ENCODE results near the gene P2RY2. TPM values are rescaled to one million over a fixed set of nuclear protein-coding genes. Genes with fewer than 3 reads are reported as not detected.

The P2RY2 gene
- total and polyA plus RNA-seq, 8 donors, result 0.81 to 13.3 (median 1.3) TPM; not detected in 3

DNA sequence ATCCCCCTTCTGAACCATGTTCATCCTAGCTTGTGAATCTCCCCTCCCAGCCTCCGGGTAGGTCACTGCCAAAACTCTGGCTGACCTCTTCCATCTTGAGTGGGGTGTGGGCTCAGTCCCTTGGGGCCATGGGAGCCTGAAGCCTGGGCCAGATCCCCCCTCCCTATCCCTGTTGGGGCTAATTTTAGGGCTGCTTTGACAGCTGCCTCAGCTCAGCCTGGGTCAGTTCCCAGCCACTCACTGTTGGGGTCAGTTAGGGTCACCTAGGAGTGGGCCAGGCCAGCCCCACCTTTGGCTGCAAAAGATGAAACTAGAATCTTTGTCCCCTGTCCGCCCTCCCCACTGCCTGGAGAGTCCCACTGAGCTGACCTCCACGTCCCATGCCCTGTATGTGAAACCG lies 29.8 kb upstream of the P2RY2 start:
- DNase-seq, result peak in 1 of 2 donors; percentile 21
- Histone ChIP-seq H3K4me3 (no peak overlapping the region), H3K27ac (no peak overlapping the region), H3K9me3 (no peaks in the 10 kb centered on the region), H3K36me3 (no peaks in the 10 kb centered on the region), H3K27me3 (peaks cover 0 to 10% (median 0%) of the 10 kb centered on the region in 3 donors), H3K4me1 (peaks cover 0 to 46% (median 4%) of the 10 kb centered on the region in 4 donors)
- 73 to 91% (median 83%) methylated on average over 4 of the region's 4 CpGs for WGBS, 5 donors
- intact Hi-C loops (cut with DNase I; ENCODE audit: low total_unique reads), result no loop called here
- TF ChIP-seq EP300 (IDR thresholded peaks at IDR 0.05) (no peak), CTCF (IDR thresholded peaks at IDR 0.05) (no peak), POLR2AphosphoS5 (IDR thresholded peaks at IDR 0.05) (no peak), POLR2A (IDR thresholded peaks at IDR 0.05) (no peak)

DNA sequence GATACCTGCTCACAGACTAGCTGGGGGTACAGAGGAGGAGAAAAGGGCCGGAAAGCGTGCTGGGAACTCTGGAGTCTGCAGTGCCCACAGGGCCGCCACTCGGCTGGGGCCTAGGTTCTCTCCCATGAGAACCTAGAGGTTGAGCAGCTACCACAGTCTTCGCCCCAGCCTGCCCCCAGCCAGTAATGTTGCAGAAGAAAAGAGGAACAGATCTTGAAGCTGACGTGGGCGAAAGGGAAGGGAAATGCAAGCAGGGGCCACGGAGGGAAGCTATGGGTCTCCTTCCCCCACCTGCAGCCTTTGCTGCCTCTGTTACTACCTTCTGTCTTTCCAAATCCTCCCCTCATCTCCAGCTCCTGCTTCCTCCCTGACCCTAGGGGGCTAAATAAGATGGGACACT lies 28.8 kb upstream of the P2RY2 start:
- H3K36me3 ChIP-seq, result no peaks in the 10 kb centered on the region
- peak overlapping the region in 2 of 5 donors; percentile 26 to 35 for H3K27ac ChIP-seq
- H3K4me3 ChIP-seq, result no peak overlapping the region
- peak in 1 of 2 donors; percentile 29 for DNase-seq
- no peak for TF ChIP-seq POLR2AphosphoS5 (IDR thresholded peaks at IDR 0.05)
- no peak for TF ChIP-seq EP300 (IDR thresholded peaks at IDR 0.05)
- no peak for TF ChIP-seq POLR2A (IDR thresholded peaks at IDR 0.05)
- no peak for TF ChIP-seq CTCF (IDR thresholded peaks at IDR 0.05)
- intact Hi-C loops (cut with DNase I; ENCODE audit: low total_unique reads), result no loop called here
- peaks cover 0 to 10% (median 0%) of the 10 kb centered on the region in 3 donors for H3K27me3 ChIP-seq
- no peaks in the 10 kb centered on the region for H3K9me3 ChIP-seq
- WGBS, 5 donors, result 64 to 80% (median 69%) methylated on average over 8 of the region's 8 CpGs
- peaks cover 0 to 46% (median 4%) of the 10 kb centered on the region in 4 donors for H3K4me1 ChIP-seq

DNA sequence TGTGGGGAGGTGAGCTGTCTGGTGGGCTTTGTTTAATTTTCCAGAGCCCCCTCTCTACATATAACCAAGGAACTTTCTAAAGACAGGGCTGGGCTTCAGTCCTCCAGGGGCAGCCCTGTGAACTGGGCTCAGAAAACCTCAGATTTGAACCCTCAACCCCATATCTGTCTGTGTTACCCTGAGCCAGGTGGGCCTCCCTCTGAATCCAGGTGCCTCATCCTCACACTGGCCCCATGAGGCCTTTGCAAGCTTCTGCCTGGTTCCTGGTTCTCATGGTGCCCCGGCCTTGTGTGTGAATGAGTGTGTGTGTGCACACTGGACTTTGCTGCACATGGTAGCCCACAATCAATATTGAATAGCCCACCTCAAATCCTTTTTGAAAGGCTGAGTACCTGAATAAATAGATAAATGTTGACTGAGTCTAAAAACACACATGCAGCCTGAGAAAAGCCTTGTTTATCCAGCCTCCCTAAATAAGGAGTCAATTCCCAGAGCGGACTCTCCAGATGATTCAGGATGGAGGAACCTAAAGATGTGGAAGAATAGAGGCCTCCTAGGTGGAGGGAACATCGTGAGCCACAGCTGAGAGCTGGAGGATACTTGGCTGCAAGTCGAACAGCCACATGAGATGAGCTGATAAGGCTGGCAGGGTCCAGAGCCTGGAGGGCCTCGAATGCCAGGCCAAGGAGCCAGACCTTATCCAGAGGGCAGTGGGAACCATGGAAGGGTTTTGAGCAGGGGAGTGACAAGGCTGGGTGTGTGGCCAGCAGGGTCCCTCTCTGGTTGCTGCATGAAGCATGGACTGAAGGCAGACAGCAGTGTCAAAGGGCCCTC lies 28.1 kb upstream of the P2RY2 start:
- Histone ChIP-seq H3K4me3 (no peak overlapping the region), H3K27me3 (peaks cover 0 to 10% (median 0%) of the 10 kb centered on the region in 3 donors), H3K9me3 (no peaks in the 10 kb centered on the region), H3K27ac (no peak overlapping the region), H3K4me1 (peaks cover 0 to 44% (median 4%) of the 10 kb centered on the region in 4 donors), H3K36me3 (no peaks in the 10 kb centered on the region)
- TF ChIP-seq POLR2AphosphoS5 (IDR thresholded peaks at IDR 0.05) (no peak), EP300 (IDR thresholded peaks at IDR 0.05) (no peak), CTCF (IDR thresholded peaks at IDR 0.05) (no peak), POLR2A (IDR thresholded peaks at IDR 0.05) (no peak)
- intact Hi-C loops (cut with DNase I; ENCODE audit: low total_unique reads), result no loop called here
- WGBS, 5 donors, result 51 to 72% (median 71%) methylated on average over 5 of the region's 5 CpGs
- DNase-seq, result peak in 1 of 2 donors; percentile 18

DNA sequence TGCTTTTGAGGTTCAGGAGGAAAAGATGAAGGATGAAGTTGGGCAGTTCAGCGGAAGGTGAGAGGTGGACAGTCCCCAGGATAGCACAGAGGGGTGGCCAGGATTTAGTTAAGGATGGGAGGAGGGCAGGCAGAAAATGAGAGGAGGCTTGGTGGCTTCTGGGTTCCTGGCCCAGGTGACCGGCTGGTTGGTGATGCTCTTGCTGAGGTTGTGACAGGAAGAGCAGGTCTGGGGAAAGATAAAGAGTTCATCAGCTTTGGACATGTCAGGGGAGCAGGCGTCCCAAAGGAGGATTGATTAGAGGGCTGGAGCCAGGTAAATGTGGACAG lies 27.6 kb upstream of the P2RY2 start:
- H3K4me3 ChIP-seq, result no peak overlapping the region
- intact Hi-C loops (cut with DNase I; ENCODE audit: low total_unique reads), result no loop called here

More for the DNA sequence above, 27.6 kb upstream of the P2RY2 start:
- WGBS, 5 donors, result 94 to 99% (median 96%) methylated on average over 3 of the region's 3 CpGs
- TF ChIP-seq EP300 (IDR thresholded peaks at IDR 0.05) (no peak), CTCF (IDR thresholded peaks at IDR 0.05) (no peak), POLR2A (IDR thresholded peaks at IDR 0.05) (no peak), POLR2AphosphoS5 (IDR thresholded peaks at IDR 0.05) (no peak)
- H3K27ac ChIP-seq, result no peak overlapping the region
- H3K4me1 ChIP-seq, result peaks cover 0 to 38% (median 4%) of the 10 kb centered on the region in 4 donors
- H3K9me3 ChIP-seq, result no peaks in the 10 kb centered on the region
- H3K27me3 ChIP-seq, result peaks cover 0 to 5% (median 0%) of the 10 kb centered on the region in 3 donors
- H3K36me3 ChIP-seq, result no peaks in the 10 kb centered on the region
- no peak for DNase-seq
